Germinal center (tissue), 1 donor: ENCODE data around the gene STIL.
"Not testable (repeated sequence)": the region's sequence is repeated elsewhere in the genome, so short reads cannot be mapped to it uniquely, and the experiment has no call there.

Experiments used
- DNase-seq: peaks from one replicate; pipeline ENCODE4 v3.0.0; 2012; ENCODE audit warnings: mixed read lengths, low spot score

STIL gene

GRCh38 chr1:47219590-47220220 lies 94.2 kb downstream of the STIL start:
- DNase-seq: no peak

DNA sequence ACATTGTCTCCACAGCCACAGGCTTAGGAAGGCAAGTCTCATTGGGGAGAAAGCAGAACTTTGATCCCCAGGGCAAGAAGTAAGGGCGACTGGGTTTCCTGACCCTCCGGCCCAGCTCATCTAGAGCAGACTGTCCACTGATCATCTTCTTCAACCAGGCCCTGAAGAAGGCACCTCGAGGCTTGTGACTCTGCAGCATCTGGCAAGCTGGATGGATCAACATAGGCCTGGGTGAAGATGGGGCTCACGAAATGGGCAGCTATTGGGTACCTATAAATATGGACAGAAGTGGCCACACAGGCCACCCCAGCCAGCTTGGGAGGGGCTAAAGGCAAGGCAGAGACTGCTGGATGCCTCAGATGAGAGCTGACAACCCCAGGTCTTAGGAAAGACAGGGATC lies 94.9 kb downstream of the STIL start:
- DNase-seq: no peak

- DNase-seq: no peak
These were observed 97.5 kb downstream of the STIL start for GRCh38 chr1:47216278-47217059.

GRCh38 chr1:47215713-47216112 lies 98.2 kb downstream of the STIL start:
- DNase-seq: no peak

DNA sequence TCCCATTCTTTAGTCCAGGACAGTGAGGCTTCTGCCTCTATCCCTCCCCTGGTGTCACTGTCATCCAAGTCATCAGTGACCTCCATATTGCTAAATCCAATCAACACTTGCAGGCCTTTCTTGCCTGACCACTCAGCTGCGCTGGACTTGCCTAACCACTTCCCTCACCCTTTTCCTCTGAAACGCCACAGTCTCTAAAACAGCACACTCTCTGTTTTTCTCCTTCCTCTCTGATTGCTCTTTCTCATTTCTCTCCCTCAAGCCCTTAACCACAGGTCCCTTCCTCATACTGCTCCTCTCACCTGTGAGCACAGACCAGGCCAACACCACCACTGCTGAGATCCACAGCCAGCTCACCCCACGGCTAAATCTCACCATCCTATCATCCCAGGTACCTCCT lies 99.4 kb downstream of the STIL start:
- no peak for DNase-seq

- no peak for DNase-seq
These were observed 100.5 kb downstream of the STIL start for GRCh38 chr1:47213230-47213963.

DNA sequence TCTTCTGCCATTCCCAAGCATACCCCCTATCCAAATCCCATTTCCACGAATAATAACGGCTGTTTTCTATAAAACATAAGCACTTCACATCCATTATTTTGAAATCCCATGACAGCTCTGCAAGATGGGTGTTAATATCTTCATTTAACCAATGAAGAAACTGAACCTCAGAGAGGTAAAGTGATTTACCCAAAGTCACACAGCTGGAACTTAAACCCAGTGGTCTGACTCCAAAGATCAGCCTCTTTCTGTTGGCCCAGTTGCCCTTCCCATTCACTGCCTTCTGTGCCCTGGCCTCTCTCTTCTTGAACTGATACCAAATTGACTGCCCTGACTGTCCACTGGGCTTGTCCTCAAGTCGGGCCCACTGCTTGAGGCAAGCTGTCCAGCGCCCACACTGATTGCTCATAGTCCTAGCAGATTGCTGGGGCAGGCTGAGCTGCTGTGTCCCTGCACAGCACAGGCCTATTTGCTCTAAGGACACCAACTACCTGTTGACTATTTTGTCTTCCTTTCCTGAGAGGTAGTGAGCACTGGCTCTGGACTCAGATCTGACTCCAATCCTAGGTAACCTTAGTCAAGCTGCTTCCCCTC lies 101.2 kb downstream of the STIL start:
- DNase-seq: no peak

GRCh38 chr1:47211796-47212269 lies 102.1 kb downstream of the STIL start:
- DNase-seq: no peak

- DNase-seq: no peak
These were observed 103.3 kb downstream of the STIL start for GRCh38 chr1:47210666-47211065.

DNA sequence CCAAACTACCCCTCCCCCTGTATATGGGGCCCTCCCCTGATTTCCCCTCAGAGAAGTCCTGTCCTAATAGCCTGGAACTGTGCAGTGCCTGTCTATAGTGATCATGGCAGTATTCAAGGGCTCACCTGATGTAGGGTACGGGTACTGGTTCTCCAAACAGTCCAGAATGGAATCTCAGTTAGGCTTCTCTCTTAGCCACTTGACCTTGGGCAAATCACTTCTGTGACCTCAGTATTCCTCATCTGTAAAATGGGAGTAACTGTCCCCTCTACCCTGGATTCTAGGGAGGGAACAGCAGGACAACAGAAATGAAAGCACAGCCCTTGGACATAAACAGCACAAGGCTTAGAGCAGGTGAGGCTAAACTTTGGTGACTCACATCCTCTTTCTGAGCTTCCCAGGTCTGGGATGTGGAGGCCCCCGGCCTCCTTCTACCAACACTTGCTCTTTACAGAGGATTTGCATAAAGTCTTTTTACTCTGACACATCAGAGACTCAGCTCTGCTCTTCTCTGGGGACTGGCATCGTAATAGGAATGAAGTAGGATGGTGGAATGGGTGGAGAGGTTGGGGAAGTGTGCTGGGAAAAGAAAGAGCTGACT lies 104.1 kb downstream of the STIL start:
- DNase-seq: no peak

DNA sequence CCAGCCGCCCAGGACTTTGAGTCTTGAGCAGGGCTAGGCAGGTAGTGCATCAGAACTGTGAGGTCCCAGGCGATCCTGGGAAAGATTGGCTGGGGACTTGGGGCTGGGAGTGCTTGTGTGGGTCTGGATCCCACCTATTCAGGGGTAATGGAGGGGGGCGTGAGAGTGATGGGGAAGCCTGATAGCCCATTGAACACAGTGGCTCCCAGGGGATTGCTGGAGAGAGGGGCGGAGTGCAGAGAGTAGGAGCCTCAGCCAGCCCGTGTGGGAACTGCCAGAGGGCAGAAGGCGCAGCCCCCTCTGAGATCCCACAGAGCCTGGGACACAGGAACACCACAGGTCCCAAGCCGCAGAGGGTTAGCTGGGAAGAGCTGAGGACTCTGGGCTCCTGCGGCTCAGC lies 104.9 kb downstream of the STIL start:
- no peak for DNase-seq

DNA sequence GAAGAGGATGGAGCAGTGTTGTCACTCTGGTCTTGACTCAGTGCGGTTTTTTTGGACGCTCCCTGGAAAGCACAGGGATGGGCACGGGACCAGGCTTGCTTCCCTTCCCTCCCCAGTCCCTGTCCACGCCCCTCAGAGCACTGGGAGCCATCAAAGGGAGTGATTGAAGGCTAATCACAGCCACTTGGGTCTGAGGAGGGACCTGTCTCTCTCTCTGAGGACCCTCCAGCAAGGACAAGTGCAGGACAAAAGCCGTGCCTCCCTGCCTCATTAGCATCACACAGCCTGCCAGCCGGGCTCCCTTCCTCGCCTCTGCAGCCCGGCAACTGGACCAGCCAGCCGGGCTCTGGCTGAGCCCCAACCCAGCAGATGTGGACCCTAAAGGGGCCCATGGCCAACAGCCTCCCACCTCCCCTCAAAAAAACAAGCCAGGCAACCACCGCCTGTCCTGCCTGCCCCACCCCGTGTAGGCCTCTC lies 105.5 kb downstream of the STIL start:
- no peak for DNase-seq

- no peak for DNase-seq
These were observed 106.1 kb downstream of the STIL start for GRCh38 chr1:47207803-47208373.

GRCh38 chr1:47205918-47206317 lies 108.0 kb downstream of the STIL start:
- DNase-seq: no peak

DNA sequence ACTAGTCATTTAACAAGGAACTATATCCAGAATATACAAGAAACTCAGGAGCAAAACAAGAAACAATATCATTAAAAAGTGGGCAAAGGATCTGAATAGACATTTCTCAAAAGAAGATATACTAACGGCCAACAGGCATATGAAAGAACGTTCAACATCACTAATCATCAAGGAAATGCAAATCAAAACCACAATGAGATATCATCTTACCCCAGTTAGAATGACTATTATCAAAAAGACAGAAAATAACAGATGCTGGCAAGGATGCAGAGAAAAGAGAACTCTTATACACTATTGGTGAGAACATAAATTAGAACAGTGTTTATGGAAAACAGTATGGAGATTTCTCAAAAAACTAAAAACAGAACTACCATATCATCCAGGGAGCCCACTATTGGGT lies 110.4 kb downstream of the STIL start:
- not testable (repeated sequence) for DNase-seq

- no peak for DNase-seq
These were observed 112.8 kb downstream of the STIL start for GRCh38 chr1:47201179-47201578.
